K562 (cell line): ENCODE measurements around the gene SH3D21. TPM values are rescaled to one million over a fixed set of nuclear protein-coding genes. Genes with fewer than 3 reads are reported as not detected.
A peak's percentile ranks its signal among the peaks of the same experiment; 100 is the strongest.

Experiments
- ATAC-seq: fragments of 200-7000 bp; cut with Tn5 transposase; 3 replicates; pipeline ENCODE4 v1.9.1; 2020; ENCODE audit warnings: moderate library complexity
- BruUV-seq: library from RNA; stranded (reverse); fragments of 400-500 nt; replicated peaks from 2 replicates; lab custom pipeline; 2021; lab: Mats Ljungman, UMichigan
- CTCF ChIA-PET: fragments of 300-600 bp; formaldehyde crosslinking; extraction: SDS; loops from one replicate; lab custom pipeline; 2021; ENCODE audit warnings: low intra/inter-chr PET ratio; lab: Yijun Ruan, JAX
- POLR2A ChIA-PET: fragments of 300-600, 350-650 bp; sonication (Branson Sonifier 250); formaldehyde crosslinking; extraction: SDS; loops from one replicate; lab custom pipeline; 2021; ENCODE audit warnings: antibody characterized with exemption, inconsistent platforms; lab: Yijun Ruan, JAX
- DNase-seq, 4 experiments: peaks; one replicate each; pipeline versions ENCODE4 v3.0.0 to v3.0.0-alpha.2; 2011 to 2018; ENCODE audit warnings: low spot score in 3 of 4, mixed read lengths in 3 of 4; ENCODE audit errors: extremely low read depth in 1 of 4
- FAIRE-seq: peaks from 2 replicates; lab custom pipeline; 2011; peaks lifted over from hg19 to GRCh38; lab: Jason Lieb, UNC
- H2AFZ ChIP-seq: 2 replicates; pipeline ENCODE4 v1.6.0; 2011; ENCODE audit warnings: low read depth, low read length, control low read depth, inconsistent platforms
- H3K27ac ChIP-seq: fragments of 200-600 bp; 3 replicates; pipeline ENCODE4 v1.8.0; 2011; ENCODE audit warnings: low read depth, mild to moderate bottlenecking, control low read depth, inconsistent platforms, low read length, moderate library complexity, mixed read lengths; ENCODE audit errors: extremely low read depth
- H3K27me3 ChIP-seq, 2 experiments: fragments of 300-600 bp in 1 of 2; 2 replicates in 1 of 2; 3 replicates in 1 of 2; pipeline versions ENCODE4 v1.6.0 to v1.8.0; 2011; ENCODE audit warnings: inconsistent platforms in 2 of 2, low read length in 2 of 2, mild to moderate bottlenecking in 1 of 2, mixed read lengths in 1 of 2, moderate library complexity in 1 of 2; ENCODE audit not compliant: control insufficient read depth in 2 of 2, insufficient read depth in 2 of 2
- H3K36me3 ChIP-seq: fragments of 300-600 bp; 3 replicates; pipeline ENCODE4 v1.8.0; 2011; ENCODE audit warnings: mild to moderate bottlenecking, low read length, inconsistent platforms; ENCODE audit not compliant: control insufficient read depth, insufficient read depth
- H3K4me1 ChIP-seq, 2 experiments: fragments of 200-600 bp in 1 of 2; replicated peaks in 1 of 2; 2 replicates in 1 of 2; 3 replicates in 1 of 2; pipeline versions ENCODE4 v1.5.1 to v1.8.0; 2011; ENCODE audit warnings: inconsistent platforms in 2 of 2, low read length in 2 of 2, mild to moderate bottlenecking in 1 of 2, mixed read lengths in 1 of 2, moderate library complexity in 1 of 2; ENCODE audit not compliant: control insufficient read depth in 2 of 2, insufficient read depth in 2 of 2
- H3K4me2 ChIP-seq: 2 replicates; pipeline ENCODE4 v1.6.1; 2011; ENCODE audit warnings: low read length, control low read depth, inconsistent platforms, mixed read lengths; ENCODE audit not compliant: insufficient read depth
- H3K4me3 ChIP-seq: fragments of 200-600 bp; sonication (generic), shearing (Covaris generic); 2 replicates; pipeline ENCODE4 v1.5.1; 2016; ENCODE audit warnings: control low read depth, inconsistent platforms
- H3K79me2 ChIP-seq: fragments of 200-600 bp; 3 replicates; pipeline ENCODE4 v1.8.0; 2011; ENCODE audit warnings: low read length, inconsistent platforms; ENCODE audit not compliant: control insufficient read depth, insufficient read depth
- H3K9ac ChIP-seq, 2 experiments: 2 replicates each; pipeline versions ENCODE4 v1.6.0 to v1.6.1; 2011; ENCODE audit warnings: low read depth in 2 of 2, low read length in 2 of 2, control low read depth in 1 of 2, inconsistent platforms in 1 of 2, mild to moderate bottlenecking in 1 of 2, mixed read lengths in 1 of 2; ENCODE audit not compliant: insufficient read depth in 1 of 2
- H3K9me1 ChIP-seq: one replicate; pipeline ENCODE4 v1.6.0; 2011; ENCODE audit warnings: inconsistent platforms, mild to moderate bottlenecking, low read length, moderate library complexity; ENCODE audit not compliant: control insufficient read depth, insufficient read depth
- H3K9me3 ChIP-seq: replicated peaks from 2 replicates; pipeline ENCODE4 v1.5.1; 2011; ENCODE audit warnings: low read depth, low read length, inconsistent platforms; ENCODE audit not compliant: control insufficient read depth, insufficient read depth
- H4K20me1 ChIP-seq: replicated peaks from 2 replicates; pipeline ENCODE4 v1.6.1; 2011; ENCODE audit warnings: low read length, inconsistent platforms, mixed read lengths; ENCODE audit not compliant: control insufficient read depth, insufficient read depth
- CBFA2T2 ChIP-seq: fragments of 450-650 bp; conservative IDR thresholded peaks from 2 replicates; pipeline ENCODE4 v1.6.1; 2017; ENCODE audit warnings: mild to moderate bottlenecking
- HDAC2 ChIP-seq: fragments of 450-650 bp; IDR thresholded peaks from 2 replicates; pipeline ENCODE4 v1.6.1; 2016; ENCODE audit warnings: mild to moderate bottlenecking
- ZNF512 ChIP-seq: IDR thresholded peaks from 2 replicates; pipeline ENCODE4 v1.6.1; 2016; ENCODE audit warnings: missing genetic modification characterization, missing compliant biosample characterization
- WGBS: fragments of 100-300 bp; shearing (Covaris generic); methylation state at CpG from one replicate; pipeline ENCODE4 v1.1.6; 2016; ENCODE audit warnings: low coverage, mixed read lengths; ENCODE audit not compliant: insufficient coverage; ENCODE audit errors: missing lambda C conversion rate; 5-methylcytosine and 5-hydroxymethylcytosine counted together
- in situ Hi-C: fragments of 300-500 bp; cut with MboI; formaldehyde crosslinking; loops from 4 replicates; pipeline ENCODE4 v1.15.0; 2018; ENCODE audit warnings: inconsistent platforms, mixed read lengths
- intact Hi-C: fragments of 100-400 bp; cut with micrococcal nuclease; formaldehyde crosslinking; loops from 2 replicates; pipeline ENCODE4 v1.14.2; 2022
- polyA plus RNA-seq, 8 experiments: library from polyadenylated mRNA; depleted of rRNA in 4 of 8; stranded (reverse) in 5 of 8; unstranded in 3 of 8; fragments of >200 nt; fragmentation: Nextera tagmentation in 2 of 8; fragmentation: Illumina TruSeq in 1 of 8; extraction: Ambion mirVana in 2 of 8; extraction: Trizol in 1 of 8; gene quantifications; 2 replicates each; pipeline versions ENCODE4 v1.2.1 to v1.2.3, GENCODE V29; 2011 to 2014; ENCODE audit warnings: inconsistent platforms in 1 of 8, missing spikeins in 1 of 8
- total RNA-seq, 7 experiments: library from RNA; depleted of rRNA in 6 of 7; stranded (reverse); fragments of >200 nt in 6 of 7; fragmentation: Illumina TruSeq in 2 of 7; extraction: Trizol in 2 of 7; gene quantifications; 2 replicates each; pipeline versions ENCODE4 v1.2.1 to v1.2.3, GENCODE V29; 2011 to 2021; ENCODE audit warnings: low replicate concordance in 1 of 7

Gene SH3D21
- total and polyA plus RNA-seq, 9 of the 15 experiments (the other 6 are each of a cell fraction or from before 2014, with no cell fraction given): 0.01 to 4.7 (median 1.8) TPM

GRCh38 chr1:36273024-36273423, 33.1 kb upstream of the SH3D21 start (continued):
- peak; percentile 90 for TF ChIP-seq CBFA2T2
- TF ChIP-seq, all 486 proteins: peak for 52

GRCh38 chr1:36274201-36274600, 32.0 kb upstream of the SH3D21 start:
- H3K4me2 ChIP-seq: no peak overlapping the region
- BruUV-seq: no TSS peak
- H3K4me3 ChIP-seq: no peak overlapping the region
- peaks cover 9% of the 10 kb centered on the region for H4K20me1 ChIP-seq
- H3K9me3 ChIP-seq: no peaks in the 10 kb centered on the region
- H2AFZ ChIP-seq: no peak overlapping the region
- in situ Hi-C loops: no loop called here
- H3K9me1 ChIP-seq: no peaks in the 10 kb centered on the region
- POLR2A ChIA-PET: interaction anchor here (0.9 to 1.1 kb wide), 3 partner anchors 18 to 50 kb away, joined by 3 to 4 read pairs (median 3); partner anchors contain the start of gene THRAP3
- no peak overlapping the region for H3K27ac ChIP-seq
- no peak for FAIRE-seq
- H3K27me3 ChIP-seq: no peaks in the 10 kb centered on the region
- peaks cover 60% of the 10 kb centered on the region for H3K79me2 ChIP-seq
- peaks cover 60% of the 10 kb centered on the region; the same call in 2 of the 3 replicates for H3K36me3 ChIP-seq
- WGBS: 92% methylated on average over 1 of the region's 1 CpG
- no peak for DNase-seq
- H3K4me1 ChIP-seq: peaks cover 16 to 21% of the 10 kb centered on the region in 2 experiments
- no peak for ATAC-seq
- H3K9ac ChIP-seq: no peak overlapping the region
- TF ChIP-seq HDAC2: no peak
- TF ChIP-seq ZNF512 (tag): peak; percentile 51; the same call in 1 of the 2 replicates
- CTCF ChIA-PET: interaction anchor here (0.7 kb wide), 1 partner anchor 39 kb away, joined by 7 read pairs; no protein-coding TSS in a partner anchor
- intact Hi-C loops: no loop called here
